ENCODE results near the gene RUVBL1. TPM values are rescaled to one million over a fixed set of nuclear protein-coding genes. Genes with fewer than 3 reads are reported as not detected.
"Not testable (repeated sequence)": the region's sequence is repeated elsewhere in the genome, so short reads cannot be mapped to it uniquely, and the experiment has no call there.

RUVBL1 gene
- total RNA-seq: 10 to 100 TPM; 22.1 to 23.7 TPM
- long read RNA-seq, transcript RUVBL1-201 (11 exons, 1,761 nt): major isoform, 15 of 18 reads
- long read RNA-seq, partial matches to known transcripts: 0 of 18 reads
- long read RNA-seq, other reads (novel, unspliced or antisense): 3 of 18 reads

GRCh38 chr3:128123538-128124368, at the start of gene RUVBL1:
TSS of gene RUVBL1 (minus strand) at chr3:128123812. CDS start at chr3:128123724, 88 bp downstream.
- ATAC-seq (peak; percentile 100), DNase-seq (peak; percentile 99)
- intact Hi-C loops (cut with DNase I): loop anchor here in 1 of 2 donors (10.0 kb wide), 1 partner anchor 49 kb away; no protein-coding TSS in a partner anchor

GRCh38 chr3:128173200-128173599, 49.6 kb upstream of the RUVBL1 start:
- ATAC-seq (no peak), DNase-seq (no peak)
- intact Hi-C loops (cut with DNase I): loop anchor here (5.0 to 10.0 kb wide), 3 partner anchors 142 to 324 kb away; partner anchors contain the start of gene GATA2 (in 1 of the 2)

GRCh38 chr3:128170866-128171516, 47.4 kb upstream of the RUVBL1 start:
- intact Hi-C loops (cut with DNase I): loop anchor here (5.0 to 10.0 kb wide), 3 partner anchors 144 to 326 kb away; partner anchors contain the start of gene GATA2 (in 1 of the 2)
- ATAC-seq (peak; percentile 79 to 82), DNase-seq (peak; percentile 65)

GRCh38 chr3:128168836-128169235, 45.2 kb upstream of the RUVBL1 start:
- intact Hi-C loops (cut with DNase I): no loop called here
- ATAC-seq (no peak), DNase-seq (no peak)

- intact Hi-C loops (cut with DNase I): no loop called here
- no peak for DNase-seq
These were observed 44.5 kb upstream of the RUVBL1 start for GRCh38 chr3:128167973-128168674.

GRCh38 chr3:128167646-128167972, 44.0 kb upstream of the RUVBL1 start:
- ATAC-seq (no peak), DNase-seq (no peak)
- intact Hi-C loops (cut with DNase I): no loop called here

More at GRCh38 chr3:128167973-128168674, 44.5 kb upstream of the RUVBL1 start:
- ATAC-seq: peak; percentile 59 to 76

- intact Hi-C loops (cut with DNase I): no loop called here
- DNase-seq (no peak), ATAC-seq (no peak)
These were observed 43.4 kb upstream of the RUVBL1 start for GRCh38 chr3:128166971-128167453.

- DNase-seq (no peak), ATAC-seq (no peak)
- intact Hi-C loops (cut with DNase I): no loop called here
These were observed 39.8 kb upstream of the RUVBL1 start for GRCh38 chr3:128163432-128163831.

GRCh38 chr3:128160661-128161060, 37.0 kb upstream of the RUVBL1 start:
- ATAC-seq (no peak), DNase-seq (no peak)
- intact Hi-C loops (cut with DNase I): no loop called here

GRCh38 chr3:128155616-128156360, 32.2 kb upstream of the RUVBL1 start:
- DNase-seq: no peak
- ATAC-seq: no peak
- intact Hi-C loops (cut with DNase I): no loop called here

GRCh38 chr3:128154354-128154753, 30.7 kb upstream of the RUVBL1 start:
- ATAC-seq; intact Hi-C loops (cut with DNase I); DNase-seq: not testable (repeated sequence)

- DNase-seq (peak; percentile 85), ATAC-seq (peak; percentile 96)
- intact Hi-C loops (cut with DNase I): no loop called here
These were observed 29.8 kb upstream of the RUVBL1 start, which contains the start of gene EEFSEC for GRCh38 chr3:128153156-128154041. TSS of gene EEFSEC (plus strand) at chr3:128153481. CDS start at chr3:128153508, 27 bp downstream.

GRCh38 chr3:128152419-128153155, 29.0 kb upstream of the RUVBL1 start:
- peak in 1 of 2 donors; percentile 32 for ATAC-seq
- no peak for DNase-seq
- intact Hi-C loops (cut with DNase I): no loop called here

- intact Hi-C loops (cut with DNase I): no loop called here
- ATAC-seq (no peak), DNase-seq (no peak)
These were observed 28.2 kb upstream of the RUVBL1 start for GRCh38 chr3:128151758-128152274.

- DNase-seq (peak; percentile 36), ATAC-seq (no peak)
- intact Hi-C loops (cut with DNase I): no loop called here
These were observed 26.0 kb upstream of the RUVBL1 start for GRCh38 chr3:128149650-128150049.

GRCh38 chr3:128146201-128146600, 22.6 kb upstream of the RUVBL1 start:
- DNase-seq: no peak
- intact Hi-C loops (cut with DNase I): no loop called here
- no peak for ATAC-seq

GRCh38 chr3:128145279-128145678, 21.7 kb upstream of the RUVBL1 start:
- ATAC-seq (peak; percentile 50 to 69), DNase-seq (peak; percentile 33)
- intact Hi-C loops (cut with DNase I): no loop called here

Measured in left cardiac atrium (tissue), 4 donors.